Stimulated activated CD4-positive, alpha-beta T cell treated with anti-CD3 and anti-CD28 coated beads, Interleukin-4, amount 100 ng/mL, for 48 hours (primary cell): ENCODE results near the gene ADAMTS4.

Source experiments
- DNase-seq, 2 donors: peaks; one replicate each; pipeline ENCODE4 v3.0.0-alpha.2; 2020; ENCODE audit warnings: low read depth in 2 of 2

Gene ADAMTS4

DNA sequence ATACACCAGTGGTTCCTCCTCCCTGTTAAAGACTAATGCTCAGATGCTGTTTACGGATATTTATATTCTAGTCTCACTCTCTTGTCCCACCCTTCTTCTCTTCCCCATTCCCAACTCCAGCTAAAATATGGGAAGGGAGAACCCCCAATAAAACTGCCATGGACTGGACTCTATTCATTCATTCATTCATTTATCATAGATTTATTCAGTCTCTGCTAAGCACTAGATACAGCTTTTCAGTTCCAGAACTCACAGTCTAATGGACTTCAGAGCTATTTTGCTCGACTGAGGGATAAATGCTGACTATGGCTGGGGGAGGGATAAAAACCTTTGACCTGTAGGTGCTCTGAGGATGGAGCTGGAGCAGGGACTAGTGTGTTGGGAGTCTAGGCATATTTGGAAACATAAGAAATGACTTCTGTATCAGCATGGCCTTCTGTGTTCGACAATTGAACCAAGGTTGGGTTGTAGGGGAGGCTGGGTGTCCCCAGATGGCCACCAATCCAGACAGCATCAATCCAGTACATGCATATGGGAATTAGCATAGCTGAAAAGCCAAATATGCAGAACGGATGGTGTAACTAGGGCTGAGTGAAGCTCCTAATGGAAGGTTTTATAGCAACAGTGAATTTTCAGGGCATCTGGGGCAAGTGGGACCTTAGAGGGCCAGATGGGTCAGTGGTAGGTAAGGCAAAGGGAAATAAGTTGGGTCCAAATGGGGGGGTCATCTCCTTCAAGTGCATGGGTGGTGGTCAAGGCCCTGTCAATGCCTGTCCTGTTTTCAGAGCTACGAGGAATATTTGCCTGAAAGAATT is 20.4 kb upstream of the ADAMTS4 start:
- DNase-seq = no peak

DNA sequence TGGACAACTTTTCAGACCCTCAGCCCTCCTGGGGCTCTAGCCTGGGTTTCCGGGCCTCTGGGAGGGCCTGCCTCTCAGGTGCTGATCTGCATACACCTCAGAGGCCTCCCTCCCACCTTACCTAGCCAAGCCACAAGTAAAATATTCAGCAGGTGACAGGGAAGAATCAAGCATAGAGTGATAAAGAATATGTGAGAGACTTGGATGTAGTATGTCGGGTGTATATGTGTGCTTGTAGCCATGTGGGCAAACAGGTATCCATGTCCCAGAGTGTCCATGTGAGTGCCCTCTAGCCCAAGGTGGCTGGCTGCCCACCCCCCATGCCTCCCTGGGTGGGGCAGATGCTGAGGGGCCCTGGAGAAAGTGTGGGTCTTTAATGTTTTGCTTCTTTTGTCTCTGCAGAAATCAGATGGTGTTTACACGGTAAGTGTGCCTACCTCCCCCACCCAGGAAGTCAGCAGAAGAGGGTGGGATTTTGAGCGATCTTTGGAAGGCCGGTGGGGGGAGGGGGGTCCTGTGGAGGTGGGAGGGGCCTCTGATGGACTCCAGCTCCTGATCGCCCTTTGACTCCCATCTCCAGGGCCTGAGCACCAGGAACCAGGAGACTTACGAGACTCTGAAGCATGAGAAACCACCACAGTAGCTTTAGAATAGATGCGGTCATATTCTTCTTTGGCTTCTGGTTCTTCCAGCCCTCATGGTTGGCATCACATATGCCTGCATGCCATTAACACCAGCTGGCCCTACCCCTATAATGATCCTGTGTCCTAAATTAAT is 19.6 kb upstream of the ADAMTS4 start:
- DNase-seq = no peak

DNA sequence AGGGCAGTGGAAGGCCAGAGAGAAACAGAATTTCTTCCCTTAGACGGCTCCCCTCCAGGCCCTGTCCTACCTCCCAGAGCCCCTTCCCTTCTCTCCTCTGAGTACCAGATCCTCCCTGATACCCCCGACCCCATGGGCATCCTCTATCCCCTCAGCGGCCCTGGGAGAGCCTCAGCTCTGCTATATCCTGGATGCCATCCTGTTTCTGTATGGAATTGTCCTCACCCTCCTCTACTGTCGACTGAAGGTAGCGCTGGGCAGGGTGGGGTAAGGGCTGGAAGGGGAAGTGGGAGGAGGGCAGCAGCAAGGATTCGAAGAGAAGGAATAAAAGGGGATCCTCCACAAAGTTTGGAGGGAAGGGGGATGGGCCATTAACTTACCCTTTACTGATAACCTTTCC is 19.0 kb upstream of the ADAMTS4 start:
- no peak for DNase-seq

DNA sequence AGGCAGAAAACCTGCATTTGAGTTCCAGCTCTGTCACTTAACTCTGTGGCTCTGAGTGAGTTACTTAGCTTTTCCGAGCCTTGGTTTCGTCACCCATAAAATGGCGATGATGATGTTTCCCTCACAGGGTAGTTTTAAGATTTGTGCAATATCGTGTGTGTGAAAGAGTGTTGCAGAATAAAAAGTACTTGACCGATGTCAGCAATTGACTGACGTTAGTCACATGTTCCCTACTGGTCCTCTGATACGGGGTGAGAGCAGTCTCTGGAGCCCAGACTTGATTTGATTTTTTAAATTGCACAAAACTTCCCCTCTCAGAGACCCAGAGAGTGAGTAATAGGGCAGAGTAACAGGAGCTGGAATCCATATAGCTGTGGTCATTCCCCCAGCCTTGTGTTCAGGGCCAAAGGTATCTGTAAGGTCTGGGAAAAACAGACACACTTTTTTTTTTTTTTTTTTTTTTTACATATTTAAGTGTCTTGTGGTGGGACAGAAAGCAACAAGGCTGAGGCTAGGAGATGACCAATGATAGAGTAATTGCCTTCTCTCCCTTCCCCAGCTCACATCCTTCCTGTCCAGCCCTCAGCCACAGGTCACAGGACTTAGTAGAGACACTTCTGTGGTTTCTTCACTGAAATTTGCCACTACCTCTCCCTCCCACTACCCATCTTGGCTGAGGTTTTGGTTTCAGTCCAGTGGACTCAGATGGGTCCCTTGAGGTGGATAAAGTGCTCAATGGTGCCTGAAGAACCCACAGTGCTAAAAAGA is 18.3 kb upstream of the ADAMTS4 start:
- no peak for DNase-seq

DNA sequence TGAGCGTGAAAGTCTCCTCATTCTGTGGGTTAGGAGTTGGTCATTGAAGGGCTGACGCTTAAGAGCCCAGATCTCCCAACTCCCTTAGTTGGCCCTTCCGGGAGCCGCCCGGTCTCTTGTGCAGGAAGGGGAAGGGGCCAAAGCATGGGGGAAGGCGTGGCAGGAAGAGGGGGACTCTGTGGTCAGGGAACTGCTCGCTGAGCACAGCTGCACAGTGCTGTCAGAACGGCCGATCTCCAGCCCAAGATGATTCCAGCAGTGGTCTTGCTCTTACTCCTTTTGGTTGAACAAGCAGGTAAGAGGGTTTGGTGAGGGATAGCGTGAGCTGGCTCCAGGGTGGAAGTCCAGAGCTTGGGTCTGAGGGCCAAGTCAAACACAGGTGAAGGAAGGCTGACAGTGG is 16.2 kb upstream of the ADAMTS4 start, which contains the start of gene FCER1G:
Gene FCER1G (plus strand): TSS at position 220 of the 400 bp plus-strand sequence. CDS start 27 bp downstream, at position 247.
- no peak for DNase-seq

DNA sequence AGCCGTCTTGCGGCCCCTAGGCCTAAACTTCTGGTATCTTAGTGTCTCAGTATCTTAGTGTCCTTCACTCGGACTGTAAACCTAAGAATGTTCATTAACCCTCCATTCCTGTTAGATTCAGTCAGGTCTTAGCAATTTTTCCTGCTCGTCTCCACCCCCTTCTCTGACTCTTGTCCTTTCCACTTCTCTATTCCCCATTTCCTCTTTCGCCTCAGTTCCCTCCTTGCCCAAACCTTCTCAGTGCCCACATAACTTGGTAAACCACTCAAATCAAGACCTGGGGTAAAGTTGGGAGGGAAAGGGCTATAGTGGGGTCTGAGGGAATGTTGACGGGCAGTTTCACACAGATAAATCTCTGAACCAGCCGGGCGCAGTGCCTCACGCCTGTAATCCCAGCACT is 15.5 kb upstream of the ADAMTS4 start:
- DNase-seq = no peak

DNA sequence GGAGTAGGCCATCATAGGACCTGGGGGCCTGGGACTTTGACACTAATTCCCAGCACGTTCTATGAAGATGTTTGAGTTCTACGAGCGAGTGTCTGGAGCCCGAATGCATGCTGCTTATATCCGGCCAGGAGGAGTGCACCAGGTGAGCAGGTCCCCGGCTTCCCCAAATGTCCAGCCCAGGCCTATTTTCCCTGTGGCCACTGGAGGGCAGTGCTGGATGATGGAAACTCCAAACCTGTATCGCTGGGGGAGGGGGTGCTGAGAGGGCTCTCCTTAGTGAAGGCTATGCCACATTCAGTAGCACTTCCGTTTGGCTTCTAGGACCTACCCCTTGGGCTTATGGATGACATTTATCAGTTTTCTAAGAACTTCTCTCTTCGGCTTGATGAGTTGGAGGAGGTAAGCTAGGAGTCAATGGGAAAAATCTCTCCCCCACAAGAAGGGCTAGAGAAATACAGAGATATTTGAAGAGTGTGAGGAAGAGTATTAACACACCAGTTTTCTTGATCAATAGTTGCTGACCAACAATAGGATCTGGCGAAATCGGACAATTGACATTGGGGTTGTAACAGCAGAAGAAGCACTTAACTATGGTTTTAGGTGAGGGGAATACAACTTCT is 11.0 kb upstream of the ADAMTS4 start:
- peak; percentile 69 to 70 for DNase-seq

DNA sequence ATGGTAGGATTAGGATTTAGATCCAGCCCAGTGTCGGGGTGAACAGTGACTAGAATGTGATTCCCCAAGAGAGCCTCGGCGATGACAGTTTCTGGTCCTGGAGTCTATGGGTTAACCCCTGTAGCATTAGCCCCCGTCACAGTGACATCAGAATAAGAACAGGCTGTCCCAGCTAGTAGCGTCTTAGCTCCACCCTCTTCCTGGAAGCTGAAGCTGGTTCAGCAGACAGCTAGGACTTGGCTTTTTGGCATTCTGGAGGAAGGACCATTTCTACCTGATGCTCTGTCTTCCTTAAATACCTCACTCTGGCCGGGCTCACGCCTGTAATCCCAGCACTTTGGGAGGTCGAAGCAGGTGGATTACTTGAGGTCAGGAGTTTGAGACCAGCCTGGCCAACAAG is 8.3 kb upstream of the ADAMTS4 start:
- no peak for DNase-seq

DNA sequence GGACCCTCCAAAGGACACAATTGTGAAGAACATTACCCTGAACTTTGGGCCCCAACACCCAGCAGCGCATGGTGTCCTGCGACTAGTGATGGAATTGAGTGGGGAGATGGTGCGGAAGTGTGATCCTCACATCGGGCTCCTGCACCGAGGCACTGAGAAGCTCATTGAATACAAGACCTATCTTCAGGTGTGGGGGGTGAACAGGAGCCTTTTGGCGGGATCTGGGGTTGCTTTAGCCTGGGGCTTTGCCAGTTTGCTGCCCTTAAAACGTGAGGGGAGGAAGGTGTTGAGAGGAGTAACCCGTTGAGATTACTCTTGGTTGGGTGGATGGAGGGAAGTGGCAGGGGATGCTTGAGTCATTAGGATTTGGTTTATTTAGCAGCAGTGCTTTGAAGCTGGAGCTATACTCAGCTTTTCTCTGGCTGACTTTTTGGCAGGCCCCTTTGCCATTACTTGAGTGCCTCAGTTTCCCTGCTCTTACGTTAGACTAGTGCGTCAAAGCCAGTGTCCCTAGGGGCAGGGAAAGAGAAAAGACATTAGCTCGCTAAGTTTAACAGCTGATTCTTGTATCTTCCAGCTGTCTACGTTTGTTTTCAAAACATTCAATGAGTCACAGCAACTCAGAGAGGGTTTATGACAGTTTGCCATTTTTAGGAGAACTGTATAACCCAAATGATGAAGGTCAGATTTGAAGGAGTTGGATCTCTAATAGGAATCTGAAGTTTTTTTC is 7.7 kb upstream of the ADAMTS4 start:
- no peak for DNase-seq

DNA sequence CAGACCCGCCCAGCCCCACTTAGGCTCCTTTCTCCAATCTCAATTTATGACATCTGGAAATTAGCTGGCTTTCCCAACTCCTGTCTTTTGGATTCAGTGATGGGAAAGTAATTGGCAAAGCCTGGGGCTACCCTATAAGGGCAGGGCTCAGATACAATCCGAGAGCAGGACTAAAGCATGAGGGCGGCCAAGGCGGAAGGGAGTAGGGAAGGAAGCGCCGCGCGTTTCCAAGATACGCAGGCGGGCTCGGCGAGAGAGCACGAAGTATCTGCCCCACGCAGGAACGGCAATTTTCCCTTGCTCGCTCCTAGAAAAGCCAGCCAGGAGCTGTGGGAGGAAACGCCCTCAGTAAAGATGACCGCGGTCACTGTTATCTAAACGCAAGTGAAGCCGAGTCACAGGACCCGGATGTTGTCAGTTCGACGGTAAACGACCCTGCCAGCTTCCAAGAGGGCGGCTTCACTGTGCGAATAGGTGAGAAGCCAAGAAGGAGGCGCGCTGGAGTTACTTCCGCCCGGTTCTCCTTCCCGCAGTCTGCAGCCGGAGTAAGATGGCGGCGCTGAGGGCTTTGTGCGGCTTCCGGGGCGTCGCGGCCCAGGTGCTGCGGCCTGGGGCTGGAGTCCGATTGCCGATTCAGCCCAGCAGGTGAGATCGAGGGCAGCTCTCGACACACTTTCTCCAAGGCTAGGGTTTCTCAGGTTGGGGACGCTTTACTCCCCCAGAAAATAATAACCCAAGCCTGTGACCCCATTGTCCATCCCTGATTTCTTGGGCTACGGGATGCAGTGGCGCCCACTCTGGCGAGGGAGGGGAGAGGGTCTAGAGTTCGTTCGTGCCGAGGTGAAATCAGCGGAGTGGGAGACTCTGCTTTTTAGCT is 3.2 kb upstream of the ADAMTS4 start, which contains the start of gene NDUFS2:
Gene NDUFS2 (plus strand): TSS at position 532 of the 877 bp plus-strand sequence. CDS start 19 bp downstream, at position 551.
- DNase-seq = peak; percentile 87 to 91

DNA sequence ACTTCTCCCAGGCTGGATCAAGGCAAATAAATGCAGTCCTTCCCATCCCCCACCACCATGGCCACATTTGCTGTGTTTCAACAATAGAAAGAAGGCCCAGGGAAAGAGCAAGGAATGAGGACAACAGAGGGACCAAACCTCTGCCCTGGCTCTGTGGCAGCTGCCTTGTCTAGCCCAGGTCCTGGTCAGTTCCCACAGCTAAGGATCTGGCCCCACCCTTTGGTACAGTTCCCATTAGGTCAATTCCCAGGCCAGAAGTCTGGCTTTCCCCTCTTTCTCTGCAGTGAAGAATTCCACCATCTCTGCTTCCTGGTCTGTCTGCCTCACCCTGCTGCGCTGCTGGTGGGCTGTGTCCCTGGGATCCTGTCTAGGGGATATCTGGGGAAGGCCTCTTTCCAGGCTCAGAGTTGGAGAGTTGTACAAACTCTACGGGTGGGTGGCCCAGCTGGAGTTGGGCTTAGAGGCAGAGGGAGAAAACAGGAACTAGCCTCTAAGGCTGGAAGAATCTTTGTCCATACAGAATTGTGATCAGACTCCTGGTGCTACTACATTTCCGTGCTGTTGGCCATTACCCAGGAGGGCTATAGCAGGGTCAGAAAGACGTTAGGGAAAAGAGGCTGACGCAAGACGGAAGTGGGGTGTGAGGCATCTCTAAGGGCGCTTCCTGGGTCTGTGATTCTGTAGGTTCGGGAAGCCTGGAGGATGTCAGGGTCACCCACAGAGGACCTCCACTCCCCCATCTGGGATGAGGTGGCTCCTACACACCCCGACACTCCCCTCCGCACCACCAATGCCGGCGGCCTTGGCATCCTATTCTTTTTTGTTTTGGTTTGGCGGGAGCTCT is 2.4 kb upstream of the ADAMTS4 start:
- DNase-seq = no peak

DNA sequence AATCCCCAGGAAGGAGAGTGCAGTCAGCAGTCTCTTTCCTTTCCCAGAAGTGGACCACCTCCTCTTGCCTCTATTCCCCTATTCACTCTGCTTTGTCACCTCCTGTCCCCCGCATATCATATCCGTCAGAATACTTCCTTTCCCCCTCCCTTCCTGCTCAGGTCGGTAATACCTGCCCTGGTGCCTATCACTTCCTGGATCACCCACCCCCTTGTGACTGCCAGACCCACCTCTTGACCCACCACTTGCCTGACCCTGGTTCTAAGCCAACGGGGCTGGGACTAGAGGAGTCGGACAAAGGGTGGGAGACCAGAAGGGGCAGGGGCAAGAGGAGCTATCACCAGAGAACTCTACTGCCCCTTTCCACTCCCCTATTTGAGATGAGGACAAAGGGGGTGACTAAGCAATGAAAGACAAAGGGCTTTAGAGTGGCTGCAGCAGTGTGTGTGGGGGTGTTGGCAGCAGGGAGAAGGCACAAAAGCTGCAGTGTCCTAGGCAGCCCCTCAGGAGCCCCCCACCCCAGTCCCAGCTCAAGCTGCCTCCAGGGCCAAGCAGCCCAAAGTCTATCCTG is 1.7 kb upstream of the ADAMTS4 start:
- DNase-seq = no peak

DNA sequence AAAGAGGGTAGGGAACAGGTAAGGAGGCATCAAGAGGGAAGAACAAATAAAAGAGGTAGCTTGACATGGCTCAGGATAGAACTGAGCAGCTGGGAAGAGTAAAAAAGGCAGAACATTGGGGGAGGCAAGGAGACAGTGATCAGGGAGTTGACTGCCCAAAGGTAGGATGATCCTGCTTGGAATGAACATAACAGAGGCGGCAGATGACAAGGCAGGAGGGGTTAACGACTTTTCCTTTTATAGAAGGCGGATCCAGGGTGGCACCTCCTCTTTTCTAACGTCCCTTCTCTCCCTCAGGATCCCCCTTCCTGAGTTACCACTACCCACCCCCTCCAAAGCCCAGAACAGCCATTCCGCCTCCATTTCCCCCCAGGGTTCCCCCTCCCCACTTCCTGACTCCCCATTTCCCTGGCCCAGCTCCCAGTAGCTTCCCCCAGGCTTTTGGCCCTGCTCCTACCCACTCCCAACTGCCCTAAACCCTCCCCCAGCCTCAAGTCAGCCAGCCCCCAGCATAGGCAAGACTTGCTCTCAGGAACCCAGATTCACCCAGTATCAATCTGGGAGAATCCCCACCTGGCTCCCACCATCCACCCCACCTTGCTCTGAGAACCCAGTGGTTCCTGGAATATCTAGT is 769 bp upstream of the ADAMTS4 start:
- no peak for DNase-seq

DNA sequence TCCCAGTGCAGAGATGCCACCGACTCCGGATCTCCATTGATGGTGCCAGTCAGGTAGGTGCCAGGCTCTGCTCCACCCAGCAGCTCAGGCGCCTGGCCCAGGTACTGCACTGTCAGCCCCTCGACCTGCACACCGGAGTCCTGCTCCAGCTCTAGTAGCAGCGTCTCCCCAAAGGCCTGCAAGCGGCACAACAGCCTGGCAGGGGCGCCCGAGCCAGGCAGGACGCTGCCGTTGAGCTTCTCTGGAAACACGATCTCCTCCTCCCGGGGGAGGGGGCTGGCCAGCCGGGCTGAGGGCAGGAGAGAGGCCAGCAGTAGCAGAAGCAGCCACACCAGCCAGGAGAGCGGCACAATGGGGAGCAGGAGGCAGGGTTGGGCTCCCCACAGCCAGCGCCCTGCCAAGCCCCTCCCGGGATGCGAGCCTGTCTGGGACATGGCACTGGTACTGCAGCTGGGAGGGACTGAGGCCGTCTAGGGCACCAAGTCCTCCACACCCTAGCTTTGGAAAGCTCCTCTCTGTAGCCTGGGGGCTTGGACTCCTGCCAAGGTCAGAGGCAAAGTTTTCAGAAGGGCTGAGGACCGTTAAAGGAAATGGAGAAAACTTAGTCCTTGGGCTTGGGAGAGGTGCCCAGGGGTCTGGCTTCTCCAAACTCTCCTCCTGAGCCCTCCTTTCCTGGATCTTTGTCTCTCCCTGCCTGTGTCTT is 509 bp downstream of the ADAMTS4 start:
- no peak for DNase-seq

DNA sequence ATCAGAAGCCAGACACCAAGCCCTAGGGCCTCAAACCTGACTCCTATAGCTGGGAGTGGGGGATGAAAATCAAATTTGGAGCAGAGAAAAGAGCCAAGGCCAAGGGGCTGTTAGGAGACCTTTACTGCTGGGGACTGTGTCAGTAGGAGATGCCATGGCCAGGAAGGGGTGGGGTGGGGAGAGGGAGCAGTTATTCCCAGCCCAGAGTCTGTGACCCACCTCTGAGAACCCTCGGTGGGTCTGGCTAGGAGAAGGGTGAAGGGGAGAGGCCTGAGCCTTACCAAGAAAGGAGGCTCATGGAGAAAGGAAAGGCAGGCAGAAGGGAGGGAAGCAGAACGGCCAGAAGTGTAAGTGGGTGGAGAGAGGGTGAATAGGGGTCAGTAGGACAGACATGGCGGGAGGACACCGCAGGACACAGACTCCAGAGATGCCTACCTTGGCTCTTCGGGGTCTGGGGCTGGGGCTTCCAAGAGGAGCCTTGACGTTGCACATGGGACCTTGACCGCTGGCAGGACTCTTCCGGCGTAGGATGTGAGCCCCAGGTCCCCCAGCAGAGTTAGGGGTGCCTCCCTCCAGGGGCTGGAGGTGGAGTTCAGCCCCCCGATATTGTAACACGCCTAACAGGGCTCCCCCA is 1.2 kb downstream of the ADAMTS4 start:
- no peak for DNase-seq

DNA sequence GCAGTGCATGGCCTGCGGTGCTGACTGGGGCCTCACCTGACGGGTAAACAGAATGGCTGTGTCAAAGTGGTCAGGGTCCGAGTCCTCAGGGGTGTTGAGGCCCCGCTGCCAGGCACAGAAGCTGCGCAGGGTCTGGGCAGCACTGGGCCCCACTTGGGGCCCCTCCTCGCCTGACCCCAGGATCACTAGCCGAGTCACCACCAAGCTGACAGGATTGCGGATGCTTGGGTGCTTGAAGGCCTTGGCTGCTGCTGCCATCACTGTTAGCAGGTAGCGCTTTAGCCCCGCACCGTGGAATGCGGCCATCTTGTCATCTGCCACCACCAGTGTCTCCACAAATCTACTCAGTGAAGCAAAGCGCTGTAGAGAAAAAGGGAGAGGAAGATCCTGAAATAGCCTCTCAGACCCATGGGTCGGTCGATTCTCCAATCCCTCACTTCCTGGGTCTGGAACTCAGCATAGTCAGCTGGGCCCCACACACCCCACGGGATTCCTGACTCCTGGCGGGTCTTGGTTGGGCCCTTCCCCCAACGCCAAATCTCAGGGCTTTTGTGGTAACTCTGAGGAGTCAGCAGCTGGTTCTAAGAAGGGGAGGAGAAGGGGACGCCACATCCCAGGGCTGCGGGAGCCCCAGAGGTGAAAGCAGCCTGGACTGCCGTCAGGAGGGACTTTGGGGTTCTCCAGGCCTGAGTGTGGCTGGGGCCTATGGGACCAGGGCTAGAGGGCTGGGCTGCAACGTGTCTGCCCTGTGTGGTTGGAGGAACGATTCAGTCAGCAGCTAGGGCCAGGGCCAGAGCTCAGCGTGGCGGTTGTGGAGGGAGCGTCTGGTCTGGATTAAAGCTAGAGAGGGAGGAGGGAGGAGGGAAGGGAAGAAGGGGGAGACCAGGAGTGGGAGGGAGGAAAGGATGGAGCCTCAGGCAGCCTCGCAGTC is 2.1 kb downstream of the ADAMTS4 start:
- no peak for DNase-seq
